ENCODE measurements around the gene IL37. TPM values are rescaled to one million over a fixed set of nuclear protein-coding genes. Genes with fewer than 3 reads are reported as not detected.
"Not testable (repeated sequence)": the region's sequence is repeated elsewhere in the genome, so short reads cannot be mapped to it uniquely, and the experiment has no call there.

IL37 gene
- polyA plus RNA-seq, 12 donors, result not detected

- no peak for DNase-seq
Measured at GRCh38 chr2:112889976-112890375, 21.0 kb upstream of the IL37 start.

GRCh38 chr2:112891385-112891831 is 19.6 kb upstream of the IL37 start:
- no peak for DNase-seq

GRCh38 chr2:112893752-112894151 is 17.2 kb upstream of the IL37 start:
- DNase-seq, result no peak

- DNase-seq, result no peak
Measured at GRCh38 chr2:112896909-112897623, 13.9 kb upstream of the IL37 start.

- DNase-seq, result no peak
Measured at GRCh38 chr2:112897624-112897978, 13.4 kb upstream of the IL37 start.

GRCh38 chr2:112901431-112902065 is 9.4 kb upstream of the IL37 start:
- DNase-seq, result not testable (repeated sequence)

- no peak for DNase-seq
Measured at GRCh38 chr2:112902816-112903215, 8.1 kb upstream of the IL37 start.

- no peak for DNase-seq
Measured at GRCh38 chr2:112904883-112905282, 6.1 kb upstream of the IL37 start.

- no peak for DNase-seq
Measured at GRCh38 chr2:112906276-112906675, 4.7 kb upstream of the IL37 start.

GRCh38 chr2:112907001-112907949 is 3.7 kb upstream of the IL37 start:
- no peak for DNase-seq

- not testable (repeated sequence) for DNase-seq
Measured at GRCh38 chr2:112908559-112908958, 2.4 kb upstream of the IL37 start.

- no peak for DNase-seq
Measured at GRCh38 chr2:112910219-112910618, 746 bp upstream of the IL37 start.

GRCh38 chr2:112912403-112912802 is 1.4 kb downstream of the IL37 start:
- DNase-seq, result no peak

GRCh38 chr2:112915300-112916144 is 4.6 kb downstream of the IL37 start:
- no peak for DNase-seq

GRCh38 chr2:112916145-112916571 is 5.2 kb downstream of the IL37 start:
- no peak for DNase-seq

- no peak for DNase-seq
Measured at GRCh38 chr2:112916625-112917247, 5.8 kb downstream of the IL37 start.

GRCh38 chr2:112917856-112918255 is 6.9 kb downstream of the IL37 start:
- no peak for DNase-seq

GRCh38 chr2:112918256-112918655 is 7.3 kb downstream of the IL37 start:
- DNase-seq, result no peak

GRCh38 chr2:112919086-112919485 is 8.1 kb downstream of the IL37 start:
- DNase-seq, result no peak

- no peak for DNase-seq
Measured at GRCh38 chr2:112920923-112921532, 10.1 kb downstream of the IL37 start.

- no peak for DNase-seq
Measured at GRCh38 chr2:112921982-112922381, 11.0 kb downstream of the IL37 start.
